ENCODE data around the gene LRP4.

DNA sequence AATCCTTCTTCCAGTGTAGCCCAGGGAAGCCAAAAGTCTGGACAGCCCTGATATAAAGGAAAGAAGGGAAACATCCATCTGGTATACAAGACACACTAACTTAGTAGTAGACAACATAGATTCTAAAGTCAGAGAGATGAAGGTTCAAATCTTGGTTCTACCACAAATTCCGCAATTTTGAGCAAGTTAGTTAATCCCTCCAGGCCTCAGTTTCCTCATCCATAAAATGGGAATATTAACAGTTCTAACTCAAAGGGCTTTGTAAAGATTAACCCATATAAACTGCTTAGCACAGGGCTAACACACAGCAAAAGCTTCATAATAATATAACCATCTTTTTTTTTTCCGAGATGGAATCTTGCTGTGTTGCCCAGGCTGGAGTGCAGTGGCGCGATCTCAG is 10.7 kb downstream of the LRP4 start:
- TF ChIP-seq POLR2A (IDR thresholded peaks at IDR 0.05), result no peak
- TF ChIP-seq CTCF (IDR thresholded peaks at IDR 0.05 in 8 of 11, conservative IDR thresholded peaks at IDR 0.05 in 3 of 11), result no peak

Measured in spleen (tissue), 7 donors.